LNCaP clone FGC (cell line): ENCODE results near the gene EBF4.

Experiments used
- DNase-seq: peaks from one replicate; pipeline ENCODE4 v3.0.0-alpha.2; 2011; ENCODE audit warnings: low read depth
- H3K4me3 ChIP-seq: 2 replicates; pipeline ENCODE4 v1.5.1; 2011; ENCODE audit warnings: mild to moderate bottlenecking, low read depth, low read length, control low read depth
- CTCF ChIP-seq: IDR thresholded peaks from 2 replicates; pipeline ENCODE4 v1.5.1; 2012; ENCODE audit warnings: mild to moderate bottlenecking; ENCODE audit not compliant: control insufficient read depth, insufficient read depth; ENCODE audit errors: extremely low read depth

The EBF4 gene

GRCh38 chr20:2658414-2659354, 33.9 kb upstream of the EBF4 start:
- TF ChIP-seq CTCF = no peak
- H3K4me3 ChIP-seq = no peak overlapping the region
- no peak for DNase-seq

- H3K4me3 ChIP-seq = no peak overlapping the region
- DNase-seq = no peak
- no peak for TF ChIP-seq CTCF
Observed at GRCh38 chr20:2659547-2659946, 33.0 kb upstream of the EBF4 start.

GRCh38 chr20:2663364-2663886, 29.2 kb upstream of the EBF4 start:
- peak overlapping the region; percentile 82 for H3K4me3 ChIP-seq
- no peak for DNase-seq

GRCh38 chr20:2663887-2664719, 28.5 kb upstream of the EBF4 start, which contains the start of gene IDH3B:
Gene IDH3B (minus strand): TSS chr20:2664216. CDS start chr20:2664188, 28 bp downstream.
- TF ChIP-seq CTCF = no peak
- H3K4me3 ChIP-seq = peak within 1 kb of the TSS; percentile 82
- peak; percentile 86 for DNase-seq

More at GRCh38 chr20:2663364-2663886, 29.2 kb upstream of the EBF4 start:
- TF ChIP-seq CTCF = no peak

DNA sequence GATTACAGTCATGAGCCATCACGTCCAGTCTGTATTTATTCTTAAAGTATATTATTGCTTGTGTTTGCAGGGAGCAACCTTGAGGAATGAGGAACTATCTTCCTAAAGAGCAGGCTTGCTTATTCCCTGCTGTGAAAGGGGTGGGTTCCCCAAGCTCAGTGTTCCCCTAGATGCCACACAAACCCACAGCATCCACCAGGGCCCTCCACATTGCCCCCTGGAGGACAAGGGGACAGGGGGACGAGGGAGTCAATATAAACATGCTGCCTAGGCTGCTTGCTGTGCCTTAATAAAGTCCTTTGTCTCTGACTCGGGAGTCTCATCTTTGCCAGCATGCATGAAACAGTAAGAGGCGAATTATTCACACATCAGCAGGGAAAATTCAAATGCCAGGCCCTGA, 20.6 kb upstream of the EBF4 start:
- H3K4me3 ChIP-seq = no peak overlapping the region
- 0 out of 2 replicates have a peak, but pooled peaks have one; percentile 7 for TF ChIP-seq CTCF
- no peak for DNase-seq

- no peak for DNase-seq
- no peak overlapping the region for H3K4me3 ChIP-seq
- TF ChIP-seq CTCF = no peak
Observed at GRCh38 chr20:2672446-2672845, 20.1 kb upstream of the EBF4 start.
